Measurements from ENCODE around the gene OR2C3.
"Not testable (repeated sequence)": the region's sequence is repeated elsewhere in the genome, so short reads cannot be mapped to it uniquely, and the experiment has no call there.

Gene OR2C3

GRCh38 chr1:247530785-247531184 is 5.5 kb downstream of the OR2C3 start:
- no peaks in the 10 kb centered on the region for H3K27me3 ChIP-seq (replicated peaks)
- no peaks in the 10 kb centered on the region for H3K36me3 ChIP-seq (replicated peaks)
- H3K4me3 ChIP-seq (ENCODE audit: low read depth, low read length): no peak overlapping the region

GRCh38 chr1:247529771-247530355 is 6.4 kb downstream of the OR2C3 start:
- TF ChIP-seq CTCF (IDR thresholded peaks at IDR 0.05; ENCODE audit: low read depth, low read length, missing control alignments): no peak
- no peak for DNase-seq
- Histone ChIP-seq H3K27ac (no peak overlapping the region), H3K36me3 (replicated peaks) (no peaks in the 10 kb centered on the region), H3K4me3 (ENCODE audit: low read depth, low read length) (no peak overlapping the region), H3K27me3 (replicated peaks) (no peaks in the 10 kb centered on the region)
- in situ Hi-C loops (cut with HindIII; ENCODE audit: low pct_ligation_motif_present, low sequenced_read_pairs): no loop called here

More at GRCh38 chr1:247530785-247531184, 5.5 kb downstream of the OR2C3 start:
- H3K27ac ChIP-seq: no peak overlapping the region
- TF ChIP-seq CTCF (IDR thresholded peaks at IDR 0.05; ENCODE audit: low read depth, low read length, missing control alignments): no peak
- no peak for DNase-seq
- in situ Hi-C loops (cut with HindIII; ENCODE audit: low pct_ligation_motif_present, low sequenced_read_pairs): no loop called here

- no peaks in the 10 kb centered on the region for H3K27me3 ChIP-seq (replicated peaks)
- no peak overlapping the region for H3K4me3 ChIP-seq (ENCODE audit: low read depth, low read length)
- DNase-seq: no peak
- no peaks in the 10 kb centered on the region for H3K36me3 ChIP-seq (replicated peaks)
- in situ Hi-C loops (cut with HindIII; ENCODE audit: low pct_ligation_motif_present, low sequenced_read_pairs): no loop called here
- TF ChIP-seq CTCF (IDR thresholded peaks at IDR 0.05; ENCODE audit: low read depth, low read length, missing control alignments): no peak
- H3K27ac ChIP-seq: no peak overlapping the region
These were observed 7.3 kb downstream of the OR2C3 start for GRCh38 chr1:247528812-247529474.

GRCh38 chr1:247521886-247522285 is 14.4 kb downstream of the OR2C3 start:
- H3K4me3 ChIP-seq (ENCODE audit: low read depth, low read length); DNase-seq; H3K27me3 ChIP-seq (replicated peaks); H3K36me3 ChIP-seq (replicated peaks); in situ Hi-C loops (cut with HindIII; ENCODE audit: low pct_ligation_motif_present, low sequenced_read_pairs); H3K27ac ChIP-seq: not testable (repeated sequence)

GRCh38 chr1:247518613-247518891 is 17.7 kb downstream of the OR2C3 start:
- no peak for DNase-seq
- no peak overlapping the region for H3K27ac ChIP-seq
- no peaks in the 10 kb centered on the region for H3K27me3 ChIP-seq (replicated peaks)
- no peak for TF ChIP-seq CTCF (IDR thresholded peaks at IDR 0.05; ENCODE audit: low read depth, low read length, missing control alignments)
- in situ Hi-C loops (cut with HindIII; ENCODE audit: low pct_ligation_motif_present, low sequenced_read_pairs): no loop called here
- no peak overlapping the region for H3K4me3 ChIP-seq (ENCODE audit: low read depth, low read length)
- no peaks in the 10 kb centered on the region for H3K36me3 ChIP-seq (replicated peaks)

GRCh38 chr1:247517795-247518612 is 18.2 kb downstream of the OR2C3 start:
- H3K4me3 ChIP-seq (ENCODE audit: low read depth, low read length): no peak overlapping the region
- H3K27me3 ChIP-seq (replicated peaks): no peaks in the 10 kb centered on the region
- H3K36me3 ChIP-seq (replicated peaks): no peaks in the 10 kb centered on the region
- no peak overlapping the region for H3K27ac ChIP-seq
- no peak for TF ChIP-seq CTCF (IDR thresholded peaks at IDR 0.05; ENCODE audit: low read depth, low read length, missing control alignments)
- no peak for DNase-seq
- in situ Hi-C loops (cut with HindIII; ENCODE audit: low pct_ligation_motif_present, low sequenced_read_pairs): no loop called here

All from brain microvascular endothelial cell (primary cell).